BJ (cell line): ENCODE measurements around the gene DDR2. TPM values are rescaled to one million over a fixed set of nuclear protein-coding genes. Genes with fewer than 3 reads are reported as not detected.
"Not testable (repeated sequence)": the region's sequence is repeated elsewhere in the genome, so short reads cannot be mapped to it uniquely, and the experiment has no call there.

Source experiments
- CTCF ChIA-PET: fragments of 350-600 bp; formaldehyde crosslinking; extraction: SDS; loops from one replicate; lab custom pipeline; 2021; ENCODE audit warnings: antibody characterized with exemption, inconsistent platforms; lab: Yijun Ruan, JAX
- POLR2A ChIA-PET: fragments of 300-600 bp; sonication (Branson Sonifier 250); formaldehyde crosslinking; extraction: SDS; loops from one replicate; lab custom pipeline; 2021; ENCODE audit warnings: antibody characterized with exemption; lab: Charles Lee
- DNase-seq: peaks from one replicate; pipeline ENCODE4 v3.0.0-alpha.2; 2011; ENCODE audit warnings: low read depth
- H3K27me3 ChIP-seq: 2 replicates; pipeline ENCODE4 v1.6.0; 2011; ENCODE audit warnings: low read length; ENCODE audit not compliant: control insufficient read depth, insufficient read depth
- H3K36me3 ChIP-seq: 2 replicates; pipeline ENCODE4 v1.5.1; 2011; ENCODE audit warnings: low read length; ENCODE audit not compliant: control insufficient read depth, insufficient read depth
- H3K4me3 ChIP-seq: 2 replicates; pipeline ENCODE4 v1.5.1; 2011; ENCODE audit warnings: low read depth, mild to moderate bottlenecking, control low read depth, low read length
- CTCF ChIP-seq: IDR thresholded peaks from 2 replicates; pipeline ENCODE4 v1.5.1; 2011; ENCODE audit warnings: low read depth, mild to moderate bottlenecking, control low read depth, inconsistent platforms, low read length, moderate library complexity; ENCODE audit not compliant: insufficient read depth
- polyA plus RNA-seq: library from polyadenylated mRNA; depleted of rRNA; stranded (reverse); fragments of >200 nt; gene quantifications from 2 replicates; pipeline ENCODE4 v1.2.3, GENCODE V29; 2011

The DDR2 gene
- polyA plus RNA-seq, 1 experiment, result 282 TPM

GRCh38 chr1:162590686-162591085 lies 41.6 kb upstream of the DDR2 start:
- no peak for TF ChIP-seq CTCF
- ChIA-PET POLR2A (no interaction called here), CTCF (interaction anchor here (0.7 to 1.3 kb wide), 2 partner anchors 13 to 444 kb away, joined by 3 to 4 read pairs; no protein-coding TSS in a partner anchor)
- no peak overlapping the region for H3K4me3 ChIP-seq
- no peak for DNase-seq
- H3K36me3 ChIP-seq, result peaks cover 8% of the 10 kb centered on the region
- no peaks in the 10 kb centered on the region for H3K27me3 ChIP-seq

- no peak for DNase-seq
- CTCF ChIA-PET, result interaction anchor here (0.9 kb wide), 1 partner anchor 204 kb away, joined by 3 read pairs; no protein-coding TSS in a partner anchor
These were observed 35.6 kb upstream of the DDR2 start for GRCh38 chr1:162596514-162597170.

GRCh38 chr1:162599451-162599850 lies 32.8 kb upstream of the DDR2 start:
- no peaks in the 10 kb centered on the region; the same call in 1 of the 2 replicates for H3K36me3 ChIP-seq
- no peak overlapping the region for H3K4me3 ChIP-seq
- TF ChIP-seq CTCF, result no peak
- ChIA-PET POLR2A (no interaction called here), CTCF (interaction anchor here (1.0 to 3.1 kb wide), 2 partner anchors 14 to 242 kb away, joined by 3 to 9 read pairs; no protein-coding TSS in a partner anchor)
- no peak for DNase-seq
- no peaks in the 10 kb centered on the region for H3K27me3 ChIP-seq

More at GRCh38 chr1:162596514-162597170, 35.6 kb upstream of the DDR2 start:
- Histone ChIP-seq H3K4me3 (no peak overlapping the region), H3K27me3 (no peaks in the 10 kb centered on the region), H3K36me3 (peaks cover 5% of the 10 kb centered on the region)
- TF ChIP-seq CTCF, result no peak
- POLR2A ChIA-PET, result no interaction called here

- DNase-seq, H3K36me3 ChIP-seq, H3K4me3 ChIP-seq, POLR2A ChIA-PET, H3K27me3 ChIP-seq: not testable (repeated sequence)
- CTCF ChIA-PET, result interaction anchor here (0.7 kb wide), 1 partner anchor 10 kb away, joined by 3 read pairs; no protein-coding TSS in a partner anchor
These were observed 29.1 kb upstream of the DDR2 start for GRCh38 chr1:162603117-162603516.

DNA sequence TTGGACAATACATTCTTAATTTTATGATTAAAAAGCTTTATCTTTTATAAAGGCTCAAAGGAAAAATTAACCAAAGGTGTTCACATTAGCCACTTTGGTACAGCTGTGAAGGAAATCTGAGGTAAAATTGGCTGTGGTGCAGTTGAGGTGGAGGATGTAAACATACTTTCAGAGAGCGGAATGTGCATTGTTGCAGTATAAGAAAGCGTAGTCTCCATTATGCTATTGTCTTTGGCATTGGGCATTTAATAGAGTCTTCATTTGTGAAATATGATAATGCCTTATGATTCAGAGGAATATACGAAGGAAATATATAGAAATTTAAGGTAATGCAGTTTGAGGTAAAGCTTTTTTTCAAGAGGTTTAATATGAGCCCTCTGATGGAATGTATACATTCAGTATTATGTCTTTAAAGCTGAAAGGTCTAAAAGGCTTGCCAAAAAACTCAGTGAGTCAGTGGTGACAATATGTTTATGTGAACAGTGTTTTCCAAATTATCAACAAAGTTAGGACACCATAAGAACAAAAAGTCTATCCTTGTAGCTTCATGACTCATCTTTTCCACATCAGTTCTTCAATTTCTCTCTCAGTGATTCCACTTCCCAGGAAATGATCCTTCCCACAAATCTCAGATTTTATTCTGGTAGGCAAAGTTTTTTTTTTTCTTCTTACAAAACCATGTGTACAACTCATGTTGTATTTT lies 26.9 kb upstream of the DDR2 start:
- DNase-seq, result peak; percentile 68
- TF ChIP-seq CTCF, result no peak
- POLR2A ChIA-PET, result interaction anchor here (1.0 kb wide), 1 partner anchor 27 kb away, joined by 6 read pairs; the partner anchor contains the start of gene DDR2
- Histone ChIP-seq H3K4me3 (no peak overlapping the region), H3K36me3 (peaks cover 2% of the 10 kb centered on the region; the same call in 1 of the 2 replicates), H3K27me3 (no peaks in the 10 kb centered on the region)
- CTCF ChIA-PET, result interaction anchor here (0.6 to 2.3 kb wide), 7 partner anchors 8 to 653 kb away, joined by 3 to 5 read pairs (median 3); no protein-coding TSS in a partner anchor
